HepG2 (cell line): ENCODE results near the gene RCC1. TPM values are rescaled to one million over a fixed set of nuclear protein-coding genes. Genes with fewer than 3 reads are reported as not detected.

Experiments
- BHLHE40 ChIP-seq: IDR thresholded peaks from 2 replicates; pipeline ENCODE4 v1.6.1; 2011; ENCODE audit warnings: low read length, improper control_type of control experiment
- ELF3 ChIP-seq: IDR thresholded peaks from 2 replicates; pipeline ENCODE4 v1.6.1; 2016; ENCODE audit warnings: missing genetic modification reagents, missing compliant biosample characterization
- HNF1A ChIP-seq, 2 experiments: sonication (generic) in 1 of 2; formaldehyde crosslinking in 1 of 2; IDR thresholded peaks; 2 replicates each; pipeline versions ENCODE4 v1.4.0 to v1.6.1; 2016 to 2020; ENCODE audit warnings: borderline replicate concordance in 1 of 2, low read depth in 1 of 2, mild to moderate bottlenecking in 1 of 2, missing genetic modification reagents in 1 of 2
- NFAT5 ChIP-seq: sonication (generic); formaldehyde crosslinking; IDR thresholded peaks from 2 replicates; pipeline ENCODE4 v1.4.0; 2020; ENCODE audit warnings: missing genetic modification reagents
- PHF5A ChIP-seq: IDR thresholded peaks from one replicate; pipeline ENCODE4 v1.6.1; 2018; ENCODE audit warnings: low read depth, missing genetic modification reagents; ENCODE audit not compliant: unreplicated experiment
- SMARCC2 ChIP-seq: fragments of 450-650 bp; IDR thresholded peaks from 2 replicates; pipeline ENCODE4 v1.6.1; 2017; ENCODE audit warnings: antibody characterized with exemption, mild to moderate bottlenecking
- ZHX2 ChIP-seq, 2 experiments: sonication (generic) in 1 of 2; formaldehyde crosslinking in 1 of 2; IDR thresholded peaks; 2 replicates each; pipeline versions ENCODE4 v1.6.1 to v1.9.0; 2014 to 2022; ENCODE audit warnings: antibody characterized with exemption in 1 of 2, borderline replicate concordance in 1 of 2, inconsistent platforms in 1 of 2, low read depth in 1 of 2, missing genetic modification reagents in 1 of 2
- ZNF296 ChIP-seq: sonication (generic); formaldehyde crosslinking; conservative IDR thresholded peaks from 2 replicates; pipeline ENCODE4 v1.5.0; 2020; ENCODE audit warnings: mild to moderate bottlenecking, missing genetic modification reagents
- ZNF607 ChIP-seq: sonication (generic); formaldehyde crosslinking; IDR thresholded peaks from 2 replicates; pipeline ENCODE4 v1.5.1; 2020; ENCODE audit warnings: missing genetic modification reagents, mild to moderate bottlenecking, borderline replicate concordance
- ZNF674 ChIP-seq: sonication (generic); formaldehyde crosslinking; IDR thresholded peaks from 2 replicates; pipeline ENCODE4 v1.5.0; 2020; ENCODE audit warnings: low read depth, mild to moderate bottlenecking, missing genetic modification reagents
- ZNF790 ChIP-seq: sonication (generic); formaldehyde crosslinking; IDR thresholded peaks from 2 replicates; pipeline ENCODE4 v1.8.0; 2022; ENCODE audit warnings: missing genetic modification reagents, mild to moderate bottlenecking, borderline replicate concordance
- ZZZ3 ChIP-seq: sonication (generic); formaldehyde crosslinking; IDR thresholded peaks from 2 replicates; pipeline ENCODE4 v1.4.0; 2020; ENCODE audit warnings: missing genetic modification reagents, mild to moderate bottlenecking, borderline replicate concordance
- polyA plus RNA-seq, 8 experiments: library from polyadenylated mRNA; depleted of rRNA in 3 of 8; stranded (reverse) in 7 of 8; unstranded in 1 of 8; fragments of >200 nt; fragmentation: Illumina TruSeq in 4 of 8; extraction: Trizol in 4 of 8; gene quantifications; 2 replicates each; pipeline versions ENCODE4 v1.2.1 to v1.2.3, GENCODE V29; 2011 to 2016; ENCODE audit warnings: low read depth in 4 of 8, missing spikeins in 1 of 8, mixed read lengths in 1 of 8; ENCODE audit not compliant: insufficient read depth in 1 of 8
- total RNA-seq, 5 experiments: library from RNA; depleted of rRNA; stranded (reverse); fragments of >200 nt; fragmentation: Illumina TruSeq; extraction: Trizol; gene quantifications; 2 replicates each; pipeline ENCODE4 v1.2.3, GENCODE V29; 2016; ENCODE audit warnings: low read depth in 1 of 5

RCC1 gene
- total and polyA plus RNA-seq, 2 of the 13 experiments (the other 11 are each of a cell fraction or from before 2014, with no cell fraction given) = 47.2 to 80.8 TPM

- TF ChIP-seq ZHX2 (IDR thresholded peaks at IDR 0.05; ENCODE audit: low read depth) (no peak), ZHX2 (CRISPR knock-in tag; IDR thresholded peaks at IDR 0.05; ENCODE audit: borderline replicate concordance) (no peak), ZNF607 (CRISPR knock-in tag) (no peak), ZNF296 (CRISPR knock-in tag) (no peak), ELF3 (CRISPR knock-in tag) (peak; percentile 32; the same call in 1 of the 2 replicates), SMARCC2 (no peak), ZNF674 (CRISPR knock-in tag) (no peak), ZNF790 (0 out of 2 replicates have a peak, but pooled peaks have one; percentile 8), ZZZ3 (CRISPR knock-in tag) (peak; percentile 60; the same call in 1 of the 2 replicates), PHF5A (CRISPR knock-in tag) (peak; percentile 58), NFAT5 (no peak), HNF1A (IDR thresholded peaks at IDR 0.05; ENCODE audit: low read depth) (no peak), HNF1A (CRISPR knock-in tag; IDR thresholded peaks at IDR 0.05; ENCODE audit: borderline replicate concordance) (no peak), BHLHE40 (no peak)
Measured at GRCh38 chr1:28505406-28506187, at the start of gene RCC1 (continued).
